Erythroblast (primary cell): ENCODE results near the gene FAM114A1.

Experiments
- GATA1 ChIP-seq: IDR thresholded peaks from 2 replicates; pipeline ENCODE4 v1.6.1; 2011; ENCODE audit warnings: low read depth, mild to moderate bottlenecking, control low read depth, low read length, moderate library complexity
- POLR2A ChIP-seq: IDR thresholded peaks from 2 replicates; pipeline ENCODE4 v1.6.1; 2011; ENCODE audit warnings: mild to moderate bottlenecking, low read length

GRCh38 chr4:38871593-38871992 lies 4.0 kb downstream of the FAM114A1 start:
- TF ChIP-seq POLR2A: no peak
- TF ChIP-seq GATA1: no peak
